HepG2 (cell line): ENCODE measurements around the gene METRNL. TPM values are rescaled to one million over a fixed set of nuclear protein-coding genes. Genes with fewer than 3 reads are reported as not detected.

Experiments
- BORCS8-MEF2B ChIP-seq: sonication (generic); formaldehyde crosslinking; IDR thresholded peaks from 2 replicates; pipeline ENCODE4 v1.8.0; 2022; ENCODE audit warnings: mild to moderate bottlenecking, missing genetic modification reagents
- GABPB1 ChIP-seq: IDR thresholded peaks from 2 replicates; pipeline ENCODE4 v1.6.1; 2016; ENCODE audit warnings: mild to moderate bottlenecking, missing genetic modification reagents, moderate library complexity, missing compliant biosample characterization
- HIVEP1 ChIP-seq: sonication (generic); formaldehyde crosslinking; IDR thresholded peaks from 2 replicates; pipeline ENCODE4 v1.4.0; 2020; ENCODE audit warnings: mild to moderate bottlenecking, missing genetic modification reagents
- HNF1A ChIP-seq, 2 experiments: sonication (generic) in 1 of 2; formaldehyde crosslinking in 1 of 2; IDR thresholded peaks; 2 replicates each; pipeline versions ENCODE4 v1.4.0 to v1.6.1; 2016 to 2020; ENCODE audit warnings: borderline replicate concordance in 1 of 2, low read depth in 1 of 2, mild to moderate bottlenecking in 1 of 2, missing genetic modification reagents in 1 of 2
- ISX ChIP-seq: sonication (generic); formaldehyde crosslinking; conservative IDR thresholded peaks from 2 replicates; pipeline ENCODE4 v1.5.0; 2020; ENCODE audit warnings: missing genetic modification reagents
- NR2F6 ChIP-seq, 2 experiments: IDR thresholded peaks; 2 replicates each; pipeline ENCODE4 v1.6.1; 2016; ENCODE audit warnings: antibody characterized with exemption in 1 of 2, mild to moderate bottlenecking in 1 of 2
- SOX5 ChIP-seq: IDR thresholded peaks from 2 replicates; pipeline ENCODE4 v1.6.1; 2016; ENCODE audit warnings: borderline replicate concordance
- SRSF1 ChIP-seq: fragments of 200-400 bp; formaldehyde crosslinking; optimal IDR thresholded peaks from 2 replicates; pipeline ENCODE3; 2017; ENCODE audit warnings: mild to moderate bottlenecking, low read depth, low read length, moderate library complexity
- UBTF ChIP-seq: sonication (generic); formaldehyde crosslinking; IDR thresholded peaks from 2 replicates; pipeline ENCODE4 v1.4.0; 2020; ENCODE audit warnings: mild to moderate bottlenecking, missing genetic modification reagents
- ZBTB33 ChIP-seq: sonication (generic); formaldehyde crosslinking; IDR thresholded peaks from 2 replicates; pipeline ENCODE4 v1.4.0; 2020; ENCODE audit warnings: missing genetic modification reagents
- ZBTB44 ChIP-seq: sonication (generic); formaldehyde crosslinking; IDR thresholded peaks from 2 replicates; pipeline ENCODE4 v1.4.0; 2020; ENCODE audit warnings: missing genetic modification reagents
- ZC3H13 ChIP-seq: sonication (generic); formaldehyde crosslinking; IDR thresholded peaks from 2 replicates; pipeline ENCODE4 v1.8.1; 2023; ENCODE audit warnings: mild to moderate bottlenecking, missing genetic modification reagents, moderate library complexity
- ZKSCAN5 ChIP-seq: sonication (generic); formaldehyde crosslinking; IDR thresholded peaks from 2 replicates; pipeline ENCODE4 v1.5.1; 2020; ENCODE audit warnings: mild to moderate bottlenecking, missing genetic modification reagents
- ZNF614 ChIP-seq: IDR thresholded peaks from 2 replicates; pipeline ENCODE4 v1.6.1; 2018; ENCODE audit warnings: missing biosample characterization, missing genetic modification reagents, inconsistent platforms, borderline replicate concordance
- ZNF761 ChIP-seq: sonication (generic); formaldehyde crosslinking; conservative IDR thresholded peaks from 2 replicates; pipeline ENCODE4 v1.4.0; 2020; ENCODE audit warnings: mild to moderate bottlenecking, missing genetic modification reagents
- ZNF780A ChIP-seq: sonication (generic); formaldehyde crosslinking; IDR thresholded peaks from 2 replicates; pipeline ENCODE4 v1.8.0; 2022; ENCODE audit warnings: mild to moderate bottlenecking, missing genetic modification reagents, moderate library complexity
- polyA plus RNA-seq, 8 experiments: library from polyadenylated mRNA; depleted of rRNA in 3 of 8; stranded (reverse) in 7 of 8; unstranded in 1 of 8; fragments of >200 nt; fragmentation: Illumina TruSeq in 4 of 8; extraction: Trizol in 4 of 8; gene quantifications; 2 replicates each; pipeline versions ENCODE4 v1.2.1 to v1.2.3, GENCODE V29; 2011 to 2016; ENCODE audit warnings: low read depth in 4 of 8, missing spikeins in 1 of 8, mixed read lengths in 1 of 8; ENCODE audit not compliant: insufficient read depth in 1 of 8
- total RNA-seq, 5 experiments: library from RNA; depleted of rRNA; stranded (reverse); fragments of >200 nt; fragmentation: Illumina TruSeq; extraction: Trizol; gene quantifications; 2 replicates each; pipeline ENCODE4 v1.2.3, GENCODE V29; 2016; ENCODE audit warnings: low read depth in 1 of 5

Gene METRNL
- total and polyA plus RNA-seq, 2 of the 13 experiments (the other 11 are each of a cell fraction or from before 2014, with no cell fraction given), result 0.66 to 0.84 TPM

GRCh38 chr17:83051396-83052240 is 27.8 kb upstream of the METRNL start (continued):
- peak; percentile 52; the same call in 1 of the 2 replicates for TF ChIP-seq ZNF614
- TF ChIP-seq ZNF761, result peak; percentile 96
- TF ChIP-seq SRSF1, result no peak
- TF ChIP-seq ISX (CRISPR knock-in tag), result no peak; the same call in 1 of the 2 replicates
- TF ChIP-seq ZC3H13 (CRISPR knock-in tag), result peak; percentile 59
- no peak; the same call in 1 of the 2 replicates for TF ChIP-seq NR2F6 (IDR thresholded peaks at IDR 0.05)
- TF ChIP-seq NR2F6 (CRISPR knock-in tag; IDR thresholded peaks at IDR 0.05), result no peak
- peak; percentile 77; the same call in 1 of the 2 replicates for TF ChIP-seq ZNF780A
- peak; percentile 71 for TF ChIP-seq UBTF (CRISPR knock-in tag)
- peak; percentile 85 for TF ChIP-seq GABPB1
- no peak for TF ChIP-seq HNF1A (IDR thresholded peaks at IDR 0.05; ENCODE audit: low read depth)
- peak; percentile 65; the same call in 1 of the 2 replicates for TF ChIP-seq HNF1A (CRISPR knock-in tag; IDR thresholded peaks at IDR 0.05; ENCODE audit: borderline replicate concordance)
- no peak for TF ChIP-seq SOX5 (CRISPR knock-in tag)
- TF ChIP-seq ZBTB33 (CRISPR knock-in tag), result no peak
- TF ChIP-seq ZBTB44 (CRISPR knock-in tag), result peak; percentile 78; the same call in 1 of the 2 replicates
- TF ChIP-seq BORCS8-MEF2B (CRISPR knock-in tag), result peak; percentile 75
- peak; percentile 80 for TF ChIP-seq HIVEP1
- no peak for TF ChIP-seq ZKSCAN5 (CRISPR knock-in tag)
